WTC11 (cell line): ENCODE results near the gene LRRC18.

Experiments used
- ATF1 ChIP-seq: sonication (generic); formaldehyde crosslinking; IDR thresholded peaks from 2 replicates; pipeline ENCODE4 v1.8.1; 2023; ENCODE audit warnings: mild to moderate bottlenecking, moderate library complexity, missing genetic modification reagents
- NR2C2 ChIP-seq: sonication (generic); formaldehyde crosslinking; IDR thresholded peaks from 2 replicates; pipeline ENCODE4 v1.8.0; 2022; ENCODE audit warnings: mild to moderate bottlenecking, missing genetic modification reagents

DNA sequence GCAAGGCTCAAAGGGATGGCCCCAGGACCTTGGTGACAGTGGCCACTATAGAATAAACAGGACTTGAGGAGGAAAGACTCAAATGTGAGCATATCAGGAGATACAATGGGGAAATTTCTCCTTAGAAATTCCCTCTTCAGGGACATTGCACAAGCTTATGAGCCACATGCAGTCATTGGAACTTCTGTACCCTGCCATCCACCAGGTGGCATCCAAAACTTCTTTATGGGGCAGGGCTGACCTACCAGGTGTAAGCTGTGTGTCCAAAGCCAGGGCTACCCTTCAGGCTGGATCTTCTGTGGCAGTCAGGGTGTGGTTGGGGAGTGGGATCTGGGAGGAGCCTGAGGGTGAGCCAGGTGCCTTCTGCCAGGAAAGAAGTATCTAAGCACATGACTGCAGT is 36.6 kb upstream of the LRRC18 start:
- TF ChIP-seq ATF1 (no peak), NR2C2 (CRISPR knock-in tag) (no peak)
